ENCODE measurements around the gene CCDC142.

- TF ChIP-seq POLR2A (IDR thresholded peaks at IDR 0.05) (no peak), CTCF (IDR thresholded peaks at IDR 0.05) (no peak)
Observed at GRCh38 chr2:74471332-74472065, 11.3 kb downstream of the CCDC142 start.

All from testis (tissue), 2 donors.